ENCODE results near the gene AMER1. TPM values are rescaled to one million over a fixed set of nuclear protein-coding genes. Genes with fewer than 3 reads are reported as not detected.

Gene AMER1
- total and polyA plus RNA-seq, 2 of the 4 experiments (the other 2 are of a cell fraction) = 1.3 to 2.2 TPM

DNA sequence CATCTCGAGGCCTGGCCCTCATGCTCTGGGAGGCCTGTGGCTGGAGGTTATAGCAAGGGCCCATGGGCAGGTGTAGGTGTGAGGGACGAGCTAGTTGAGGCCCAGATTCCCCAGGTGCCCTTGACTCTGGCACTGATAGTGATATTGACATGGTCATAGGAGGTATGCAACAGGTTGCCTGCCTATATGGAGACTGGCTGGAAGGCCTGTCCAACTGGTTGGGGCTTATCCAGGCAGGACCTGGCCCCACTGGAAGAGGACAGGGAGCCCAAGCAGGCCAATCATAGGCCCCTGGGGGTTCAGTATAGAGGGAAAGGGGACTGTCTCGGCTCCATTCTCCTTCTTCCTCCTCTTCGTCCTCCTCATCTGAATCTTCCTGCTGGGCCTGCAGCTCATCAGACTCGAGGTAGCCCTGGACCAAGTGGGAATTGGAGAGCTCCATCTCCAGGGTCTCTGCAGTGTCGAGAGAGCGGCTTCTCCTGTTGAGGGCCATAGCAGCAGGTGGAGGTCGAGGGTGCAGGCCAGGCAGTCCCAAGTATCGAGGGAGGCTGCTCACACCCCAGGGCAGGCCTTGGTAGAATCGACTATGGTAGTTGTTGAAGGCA, 15.3 kb downstream of the AMER1 start:
- no peaks in the 10 kb centered on the region for H3K79me1 ChIP-seq (ENCODE audit: low read depth in 1 of 2, low read length in 2 of 2)
- no peak overlapping the region for H3K27ac ChIP-seq (ENCODE audit: insufficient read depth, low read length)
- in situ Hi-C loops (cut with MboI; ENCODE audit: low sequenced_read_pairs) (no loop called here), dilution Hi-C loops (cut with HindIII; ENCODE audit: low sequenced_read_pairs, unreplicated experiment) (no loop called here), intact Hi-C loops (cut with micrococcal nuclease) (no loop called here)
- H3K14ac ChIP-seq (replicated peaks; ENCODE audit: low read depth, low read length) = no peak overlapping the region
- no peaks in the 10 kb centered on the region for H3K9me1 ChIP-seq (ENCODE audit: insufficient read depth, low read length)
- H3K4me2 ChIP-seq (ENCODE audit: low read depth, low read length) = no peak overlapping the region
- H4K91ac ChIP-seq (ENCODE audit: insufficient read depth, low read depth, low read length) = no peak overlapping the region
- TF ChIP-seq RFX5 (IDR thresholded peaks at IDR 0.05; ENCODE audit: low read depth, low read length) (no peak), MXI1 (IDR thresholded peaks at IDR 0.05; ENCODE audit: borderline replicate concordance, low read depth, low read length) (no peak), FOS (IDR thresholded peaks at IDR 0.05; ENCODE audit: low read depth, low read length) (no peak)
- TF ChIP-seq, protein P1, sequence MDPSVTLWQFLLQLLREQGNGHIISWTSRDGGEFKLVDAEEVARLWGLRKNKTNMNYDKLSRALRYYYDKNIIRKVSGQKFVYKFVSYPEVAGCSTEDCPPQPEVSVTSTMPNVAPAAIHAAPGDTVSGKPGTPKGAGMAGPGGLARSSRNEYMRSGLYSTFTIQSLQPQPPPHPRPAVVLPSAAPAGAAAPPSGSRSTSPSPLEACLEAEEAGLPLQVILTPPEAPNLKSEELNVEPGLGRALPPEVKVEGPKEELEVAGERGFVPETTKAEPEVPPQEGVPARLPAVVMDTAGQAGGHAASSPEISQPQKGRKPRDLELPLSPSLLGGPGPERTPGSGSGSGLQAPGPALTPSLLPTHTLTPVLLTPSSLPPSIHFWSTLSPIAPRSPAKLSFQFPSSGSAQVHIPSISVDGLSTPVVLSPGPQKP (IDR thresholded peaks at IDR 0.05; ENCODE audit: borderline replicate concordance, low read depth, low read length) = no peak
- H3K4ac ChIP-seq (ENCODE audit: low read depth, low read length) = no peak overlapping the region
- no peak overlapping the region for H3K18ac ChIP-seq (ENCODE audit: low read depth, low read length)
- H2BK120ac ChIP-seq (ENCODE audit: low read depth, low read length) = no peak overlapping the region
- H2BK20ac ChIP-seq (ENCODE audit: low read depth, low read length) = no peak overlapping the region
- H2AK9ac ChIP-seq (replicated peaks; ENCODE audit: low read depth, low read length, poor library complexity) = no peak overlapping the region
- no peak overlapping the region for H3K56ac ChIP-seq (ENCODE audit: extremely low read depth, insufficient read depth, low read length)
- H4K8ac ChIP-seq (ENCODE audit: low read depth in 2 of 2, low read length in 2 of 2) = no peak overlapping the region
- no peak overlapping the region for H4K5ac ChIP-seq (ENCODE audit: low read depth, low read length)
- DNase-seq = no peak
- H3K27me3 ChIP-seq (ENCODE audit: control insufficient read depth, insufficient read depth, low read length) = no peaks in the 10 kb centered on the region
- POLR2A ChIA-PET (ENCODE audit: unreplicated experiment) = no interaction called here
- H3K23ac ChIP-seq (ENCODE audit: low read depth, low read length) = no peak overlapping the region
- H2AK5ac ChIP-seq (ENCODE audit: low read depth, low read length) = no peak overlapping the region
- H3K36me3 ChIP-seq (ENCODE audit: control insufficient read depth, insufficient read depth, low read length) = peaks cover 12% of the 10 kb centered on the region
- H3K9me3 ChIP-seq (ENCODE audit: control insufficient read depth, insufficient read depth, low read length) = peaks cover 1% of the 10 kb centered on the region; the same call in 1 of the 2 replicates
- no peak overlapping the region for H3K4me3 ChIP-seq (ENCODE audit: insufficient read depth, low read depth, low read length)
- H2AFZ ChIP-seq (replicated peaks; ENCODE audit: low read length, poor library complexity) = no peak overlapping the region
- no peak for ATAC-seq (ENCODE audit: low read depth)
- 70% methylated on average over 2 of the region's 10 CpGs; no CpG with 5 or more reads in 1 of the 2 experiments for WGBS, 2 experiments (ENCODE audit: extremely low coverage in 2 of 2, insufficient read length in 1 of 2)
- CTCF ChIA-PET = no interaction called here
- H3K4me1 ChIP-seq (ENCODE audit: control insufficient read depth, insufficient read depth, low read length) = no peaks in the 10 kb centered on the region
- H3K9ac ChIP-seq (ENCODE audit: low read depth, low read length) = no peak overlapping the region
- H4K20me1 ChIP-seq (ENCODE audit: insufficient read depth, low read length) = no peaks in the 10 kb centered on the region
- H2BK5ac ChIP-seq (ENCODE audit: low read depth, low read length, poor library complexity, severe bottlenecking) = no peak overlapping the region
- BruUV-seq (replicated peaks) = no TSS peak
- no peak overlapping the region for H2BK15ac ChIP-seq (ENCODE audit: low read depth, low read length)

All from IMR-90 (cell line).